Measurements from ENCODE around the gene RAB25.
A peak's percentile ranks its signal among the peaks of the same experiment; 100 is the strongest.
"Not testable (repeated sequence)": the region's sequence is repeated elsewhere in the genome, so short reads cannot be mapped to it uniquely, and the experiment has no call there.

The RAB25 gene

GRCh38 chr1:156108664-156109241, 47.8 kb downstream of the RAB25 start:
- Histone ChIP-seq H3K4me1 (ENCODE audit: insufficient read depth, low read length) (peaks cover 34% of the 10 kb centered on the region), H3K9ac (ENCODE audit: low read depth, low read length) (no peak overlapping the region), H3K36me3 (ENCODE audit: insufficient read depth, low read length) (no peaks in the 10 kb centered on the region), H3K9me3 (ENCODE audit: control insufficient read depth, insufficient read depth, low read length) (no peaks in the 10 kb centered on the region)

DNA sequence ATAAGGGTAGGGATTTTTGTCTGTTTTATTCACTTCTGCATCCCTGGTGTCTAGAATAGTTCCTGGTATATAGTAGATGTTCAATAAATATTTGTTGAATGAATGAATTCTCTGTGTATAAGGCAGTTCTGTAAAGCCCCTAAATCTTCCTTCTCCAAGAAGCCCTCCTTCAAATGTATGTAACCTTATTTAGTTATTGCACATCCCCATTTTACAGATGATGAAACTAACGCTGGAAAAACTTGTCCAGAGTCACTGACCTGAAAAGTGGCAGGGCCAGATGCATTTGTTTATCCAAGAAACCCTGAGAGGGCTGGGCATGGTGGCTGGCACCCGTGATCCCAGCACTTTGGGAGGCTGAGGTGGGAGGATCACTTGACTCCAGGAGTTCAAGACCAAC, 49.3 kb downstream of the RAB25 start:
- Histone ChIP-seq H3K9ac (ENCODE audit: low read depth, low read length) (no peak overlapping the region), H3K4me1 (ENCODE audit: insufficient read depth, low read length) (peaks cover 19% of the 10 kb centered on the region; the same call in 1 of the 2 replicates), H3K36me3 (ENCODE audit: insufficient read depth, low read length) (no peaks in the 10 kb centered on the region)

GRCh38 chr1:156111355-156111962, 50.5 kb downstream of the RAB25 start:
- H3K4me1 ChIP-seq (ENCODE audit: insufficient read depth, low read length): peaks cover 14% of the 10 kb centered on the region; the same call in 1 of the 2 replicates

More for the DNA sequence above, 49.3 kb downstream of the RAB25 start:
- H3K9me3 ChIP-seq (ENCODE audit: control insufficient read depth, insufficient read depth, low read length): no peaks in the 10 kb centered on the region

DNA sequence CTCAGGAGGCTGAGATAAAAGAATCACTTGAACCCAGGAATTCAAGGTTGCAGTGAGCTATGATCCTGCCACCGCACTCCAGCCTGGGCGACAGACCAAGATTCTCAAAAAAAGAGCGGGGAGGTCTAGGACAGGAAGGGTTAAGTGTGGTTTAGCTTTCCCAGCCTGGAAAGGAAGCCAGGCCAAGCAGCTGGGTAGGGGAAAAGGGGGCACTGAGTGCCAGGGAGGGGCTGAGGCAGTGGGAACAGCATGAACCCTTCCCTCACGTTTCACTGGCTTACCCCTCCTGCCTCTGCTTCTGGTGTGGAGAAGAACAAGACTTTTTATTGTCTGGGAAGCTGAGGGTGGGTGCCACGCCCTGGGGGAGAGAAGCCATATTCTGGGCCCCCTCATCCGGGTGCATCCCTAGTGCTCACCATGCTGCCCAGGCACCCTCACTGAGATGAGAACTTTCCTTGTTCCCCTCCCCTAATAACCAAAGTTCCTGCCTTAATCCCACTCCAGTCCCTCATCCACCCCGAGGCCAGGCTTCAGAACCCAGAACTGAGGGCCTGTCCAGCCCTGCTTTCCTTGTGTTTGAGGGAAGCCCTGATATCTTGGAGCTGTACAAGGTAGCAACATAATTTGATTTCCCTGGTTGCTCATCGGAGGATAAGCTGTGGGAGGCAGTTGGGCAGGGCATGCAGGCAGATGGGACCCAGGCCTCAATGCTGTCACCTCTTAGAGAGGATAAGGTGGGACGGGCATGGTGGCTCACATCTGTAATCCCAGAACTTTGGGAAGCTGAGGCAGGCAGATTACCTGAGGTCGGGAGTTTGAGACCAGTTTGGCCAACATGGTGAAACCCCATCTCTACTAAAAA, 51.5 kb downstream of the RAB25 start:
- Histone ChIP-seq H3K9me3 (ENCODE audit: control insufficient read depth, insufficient read depth, low read length) (no peaks in the 10 kb centered on the region), H3K4me1 (ENCODE audit: insufficient read depth, low read length) (peaks cover 7% of the 10 kb centered on the region; the same call in 1 of the 2 replicates), H3K9ac (ENCODE audit: low read depth, low read length) (no peak overlapping the region), H3K36me3 (ENCODE audit: insufficient read depth, low read length) (no peaks in the 10 kb centered on the region)

More at GRCh38 chr1:156111355-156111962, 50.5 kb downstream of the RAB25 start:
- no peak overlapping the region for H3K9ac ChIP-seq (ENCODE audit: low read depth, low read length)
- H3K9me3 ChIP-seq (ENCODE audit: control insufficient read depth, insufficient read depth, low read length): no peaks in the 10 kb centered on the region
- no peaks in the 10 kb centered on the region for H3K36me3 ChIP-seq (ENCODE audit: insufficient read depth, low read length)

GRCh38 chr1:156113282-156113950, 52.5 kb downstream of the RAB25 start:
- H3K9ac ChIP-seq (ENCODE audit: low read depth, low read length): peak overlapping the region; percentile 47
- H3K9me3 ChIP-seq (ENCODE audit: control insufficient read depth, insufficient read depth, low read length): no peaks in the 10 kb centered on the region
- H3K36me3 ChIP-seq (ENCODE audit: insufficient read depth, low read length): no peaks in the 10 kb centered on the region
- H3K4me1 ChIP-seq (ENCODE audit: insufficient read depth, low read length): peaks cover 10% of the 10 kb centered on the region; the same call in 1 of the 2 replicates

- peak within 1 kb of the TSS; percentile 81 for H3K9ac ChIP-seq (ENCODE audit: low read depth, low read length)
- H3K9me3 ChIP-seq (ENCODE audit: control insufficient read depth, insufficient read depth, low read length): no peaks in the 10 kb centered on the region
Measured at GRCh38 chr1:156114101-156114918, 53.4 kb downstream of the RAB25 start, which contains the start of gene LMNA. TSS of gene LMNA (plus strand) at chr1:156114711. CDS start at chr1:156114919, 208 bp downstream.

DNA sequence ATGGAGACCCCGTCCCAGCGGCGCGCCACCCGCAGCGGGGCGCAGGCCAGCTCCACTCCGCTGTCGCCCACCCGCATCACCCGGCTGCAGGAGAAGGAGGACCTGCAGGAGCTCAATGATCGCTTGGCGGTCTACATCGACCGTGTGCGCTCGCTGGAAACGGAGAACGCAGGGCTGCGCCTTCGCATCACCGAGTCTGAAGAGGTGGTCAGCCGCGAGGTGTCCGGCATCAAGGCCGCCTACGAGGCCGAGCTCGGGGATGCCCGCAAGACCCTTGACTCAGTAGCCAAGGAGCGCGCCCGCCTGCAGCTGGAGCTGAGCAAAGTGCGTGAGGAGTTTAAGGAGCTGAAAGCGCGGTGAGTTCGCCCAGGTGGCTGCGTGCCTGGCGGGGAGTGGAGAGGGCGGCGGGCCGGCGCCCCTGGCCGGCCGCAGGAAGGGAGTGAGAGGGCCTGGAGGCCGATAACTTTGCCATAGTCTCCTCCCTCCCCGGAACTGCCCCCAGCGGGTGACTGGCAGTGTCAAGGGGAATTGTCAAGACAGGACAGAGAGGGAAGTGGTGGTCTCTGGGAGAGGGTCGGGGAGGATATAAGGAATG, 54.1 kb downstream of the RAB25 start:
- Histone ChIP-seq H3K9ac (ENCODE audit: low read depth, low read length) (peak overlapping the region; percentile 81), H3K36me3 (ENCODE audit: insufficient read depth, low read length) (no peaks in the 10 kb centered on the region), H3K9me3 (ENCODE audit: control insufficient read depth, insufficient read depth, low read length) (no peaks in the 10 kb centered on the region), H3K4me1 (ENCODE audit: insufficient read depth, low read length) (peaks cover 19% of the 10 kb centered on the region)

More at GRCh38 chr1:156114101-156114918, 53.4 kb downstream of the RAB25 start, which contains the start of gene LMNA:
- peaks cover 14% of the 10 kb centered on the region; the same call in 1 of the 2 replicates for H3K4me1 ChIP-seq (ENCODE audit: insufficient read depth, low read length)
- H3K36me3 ChIP-seq (ENCODE audit: insufficient read depth, low read length): no peaks in the 10 kb centered on the region

DNA sequence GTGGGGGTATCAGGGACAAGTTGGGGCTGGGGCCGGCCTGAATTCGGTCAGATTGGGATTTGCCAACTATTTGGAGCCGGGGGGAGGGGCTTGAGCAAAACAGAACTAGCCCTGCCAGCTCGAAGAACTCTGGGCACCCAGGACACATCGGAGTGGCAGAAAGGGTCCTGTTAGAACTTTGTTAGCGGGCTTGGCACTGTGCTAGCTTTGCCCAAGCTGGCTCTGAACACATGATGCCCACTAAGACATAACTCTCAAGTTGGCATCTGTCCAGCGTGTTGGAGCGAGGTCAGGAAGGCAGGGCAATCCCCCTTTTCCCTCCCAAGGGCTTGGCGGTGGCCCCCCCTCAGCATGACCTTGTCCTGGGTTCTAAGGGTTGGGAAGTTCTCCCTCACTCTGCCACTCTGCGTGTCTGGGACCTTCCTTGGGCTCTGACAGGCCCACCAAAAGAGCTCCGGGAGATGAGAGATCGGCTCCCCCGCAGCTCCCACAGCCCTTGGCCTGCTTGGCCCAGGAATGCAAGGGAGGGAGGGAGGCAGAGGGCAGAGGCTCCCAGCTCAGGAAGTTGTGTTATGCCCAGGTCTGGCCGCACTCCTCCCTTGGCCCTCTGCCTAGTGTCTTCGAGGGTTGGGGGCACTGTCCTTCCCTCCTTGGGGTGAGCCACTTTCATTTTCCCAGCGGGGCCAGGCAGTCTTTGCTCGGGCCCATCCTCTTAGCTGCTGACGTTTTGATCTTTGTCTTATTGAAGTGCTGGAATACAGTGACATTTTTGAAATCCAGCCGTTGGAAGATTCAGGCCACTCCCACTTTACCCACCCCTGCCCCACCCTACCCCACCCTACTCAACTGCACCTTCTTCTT, 54.8 kb downstream of the RAB25 start:
- Histone ChIP-seq H3K9me3 (ENCODE audit: control insufficient read depth, insufficient read depth, low read length) (no peaks in the 10 kb centered on the region), H3K36me3 (ENCODE audit: insufficient read depth, low read length) (no peaks in the 10 kb centered on the region), H3K9ac (ENCODE audit: low read depth, low read length) (peak overlapping the region; percentile 81), H3K4me1 (ENCODE audit: insufficient read depth, low read length) (peaks cover 26% of the 10 kb centered on the region)

- not testable (repeated sequence) for H3K36me3 ChIP-seq (ENCODE audit: insufficient read depth, low read length); H3K9me3 ChIP-seq (ENCODE audit: control insufficient read depth, insufficient read depth, low read length)
- H3K9ac ChIP-seq (ENCODE audit: low read depth, low read length): peak overlapping the region; percentile 81; the same call in 1 of the 2 replicates
- peaks cover 35% of the 10 kb centered on the region for H3K4me1 ChIP-seq (ENCODE audit: insufficient read depth, low read length)
Measured at GRCh38 chr1:156116731-156117130, 55.8 kb downstream of the RAB25 start.

DNA sequence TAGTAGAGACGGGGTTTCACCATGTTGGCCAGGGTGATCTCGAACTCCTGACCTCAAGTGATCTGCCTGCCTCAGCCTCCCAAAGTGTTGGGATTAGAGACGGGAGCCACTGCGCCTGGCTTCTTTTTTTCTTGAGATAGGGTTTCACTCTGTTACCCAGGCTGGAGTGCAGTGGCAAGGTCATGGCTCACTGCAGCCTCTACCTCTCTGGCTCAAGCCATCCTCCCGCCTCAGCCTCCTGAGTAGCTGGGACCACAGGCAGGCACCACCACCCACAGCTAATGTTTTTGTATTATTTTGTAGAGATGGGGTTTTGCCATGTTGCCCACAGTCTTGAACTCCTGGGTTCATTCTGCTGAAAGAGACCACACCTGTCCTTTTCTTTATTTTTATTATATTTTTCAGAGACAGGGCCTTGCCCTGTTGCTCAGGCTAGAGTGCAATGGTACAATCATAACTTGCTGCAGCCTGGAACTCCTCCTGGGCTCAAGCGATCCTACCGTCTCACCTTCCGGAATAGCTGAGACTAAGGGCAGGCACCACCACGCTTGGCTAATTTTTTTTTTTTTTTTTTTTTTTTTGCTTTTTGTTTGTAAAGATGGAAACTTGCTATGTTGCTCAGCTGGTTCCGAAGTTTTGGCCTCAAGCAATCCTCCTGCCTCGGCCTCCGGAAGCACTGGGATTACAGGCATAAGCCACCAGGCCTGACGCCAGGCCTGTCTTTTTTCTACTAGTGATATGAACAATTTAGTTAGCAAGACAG, 56.6 kb downstream of the RAB25 start:
- Histone ChIP-seq H3K9me3 (ENCODE audit: control insufficient read depth, insufficient read depth, low read length) (no peaks in the 10 kb centered on the region), H3K36me3 (ENCODE audit: insufficient read depth, low read length) (no peaks in the 10 kb centered on the region), H3K4me1 (ENCODE audit: insufficient read depth, low read length) (peaks cover 42% of the 10 kb centered on the region), H3K9ac (ENCODE audit: low read depth, low read length) (peak overlapping the region; percentile 35; the same call in 1 of the 2 replicates)

- Histone ChIP-seq H3K4me1 (ENCODE audit: insufficient read depth, low read length) (peaks cover 47% of the 10 kb centered on the region), H3K36me3 (ENCODE audit: insufficient read depth, low read length) (no peaks in the 10 kb centered on the region), H3K9ac (ENCODE audit: low read depth, low read length) (peak overlapping the region; percentile 35; the same call in 1 of the 2 replicates), H3K9me3 (ENCODE audit: control insufficient read depth, insufficient read depth, low read length) (no peaks in the 10 kb centered on the region)
Measured at GRCh38 chr1:156118177-156118868, 57.4 kb downstream of the RAB25 start.
